ENCODE results near the gene DDI1. TPM values are rescaled to one million over a fixed set of nuclear protein-coding genes. Genes with fewer than 3 reads are reported as not detected.

DDI1 gene
- total and polyA plus RNA-seq, 9 of the 15 experiments (the other 6 are each of a cell fraction or from before 2014, with no cell fraction given): not detected

DNA sequence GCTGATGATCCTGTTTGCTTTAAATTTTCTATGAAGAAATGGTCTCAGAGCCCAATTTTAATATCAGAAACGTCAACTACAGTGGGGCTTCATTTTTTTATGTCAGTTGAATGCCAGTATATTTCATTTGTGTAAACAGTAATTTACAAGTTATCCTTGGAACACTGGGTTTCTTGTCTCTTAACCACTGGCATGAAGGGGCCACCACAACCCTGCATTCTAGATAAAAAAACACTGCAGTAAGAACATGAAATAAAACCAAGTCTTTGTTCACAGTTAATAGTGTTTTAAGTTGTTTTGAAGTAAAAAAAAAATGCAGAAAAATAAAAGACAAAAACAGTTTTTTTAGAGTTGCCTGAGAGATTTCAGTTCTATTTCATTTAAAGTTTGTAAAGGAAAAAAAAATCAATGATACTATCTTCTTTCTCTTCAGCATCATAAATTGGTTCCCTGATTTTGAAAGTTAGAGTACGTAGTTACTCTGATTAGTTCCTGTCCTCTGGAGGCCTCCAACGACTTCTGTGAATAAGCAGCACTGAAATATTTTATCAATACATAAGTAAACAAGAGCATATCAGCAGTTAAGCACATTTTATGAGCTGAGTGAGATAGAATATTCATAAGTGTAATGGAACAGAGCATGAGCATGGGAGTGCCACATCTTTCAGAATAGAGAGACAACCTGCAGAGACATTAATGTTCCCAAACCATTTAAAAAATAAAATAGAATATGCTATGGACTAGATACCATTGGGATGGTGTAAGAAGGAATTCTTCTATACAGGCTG is 7.8 kb upstream of the DDI1 start:
- Histone ChIP-seq H3K4me2 (ENCODE audit: insufficient read depth, low read length) (no peak overlapping the region), H3K4me1 (replicated peaks in 1 of 2; ENCODE audit: control insufficient read depth in 2 of 2, insufficient read depth in 2 of 2, low read length in 2 of 2) (no peaks in the 10 kb centered on the region), H3K79me2 (ENCODE audit: control insufficient read depth, insufficient read depth, low read length) (no peaks in the 10 kb centered on the region), H3K27me3 (ENCODE audit: control insufficient read depth in 2 of 2, insufficient read depth in 2 of 2, low read length in 2 of 2) (no peaks in the 10 kb centered on the region), H3K9me3 (replicated peaks; ENCODE audit: control insufficient read depth, insufficient read depth, low read depth, low read length) (no peaks in the 10 kb centered on the region; the same call in 1 of the 2 replicates), H3K9me1 (ENCODE audit: control insufficient read depth, insufficient read depth, low read length) (no peaks in the 10 kb centered on the region), H3K36me3 (ENCODE audit: control insufficient read depth, insufficient read depth, low read length) (no peaks in the 10 kb centered on the region), H2AFZ (ENCODE audit: low read depth, low read length) (no peak overlapping the region), H3K27ac (ENCODE audit: extremely low read depth, low read depth, low read length) (no peak overlapping the region), H4K20me1 (replicated peaks; ENCODE audit: control insufficient read depth, insufficient read depth, low read length) (no peaks in the 10 kb centered on the region), H3K4me3 (no peak overlapping the region), H3K9ac (ENCODE audit: insufficient read depth in 1 of 2, low read depth in 2 of 2, low read length in 2 of 2) (no peak overlapping the region)
- 0% methylated on average over 3 of the region's 3 CpGs for whole genome bisulfite sequencing (ENCODE audit: insufficient coverage, low coverage, missing lambda C conversion rate)
- no TSS peak for BruUV-seq (replicated peaks)
- TF ChIP-seq ELF4 (CRISPR knock-in tag; IDR thresholded peaks at IDR 0.05) (no peak), PTTG1 (tag; IDR thresholded peaks at IDR 0.05; ENCODE audit: low read depth) (no peak), MCM3 (IDR thresholded peaks at IDR 0.05) (no peak), RBBP5 (IDR thresholded peaks at IDR 0.05; ENCODE audit: borderline replicate concordance, insufficient read depth, low read length, poor library complexity, severe bottlenecking) (no peak)
- CTCF ChIA-PET (ENCODE audit: low intra/inter-chr PET ratio): no interaction called here
- in situ Hi-C loops (cut with MboI) (no loop called here), intact Hi-C loops (cut with micrococcal nuclease) (no loop called here)
- ATAC-seq: no peak
- no peak for FAIRE-seq
- DNase-seq (ENCODE audit: extremely low read depth in 1 of 4, low spot score in 3 of 4): no peak
- POLR2A ChIA-PET: no interaction called here

DNA sequence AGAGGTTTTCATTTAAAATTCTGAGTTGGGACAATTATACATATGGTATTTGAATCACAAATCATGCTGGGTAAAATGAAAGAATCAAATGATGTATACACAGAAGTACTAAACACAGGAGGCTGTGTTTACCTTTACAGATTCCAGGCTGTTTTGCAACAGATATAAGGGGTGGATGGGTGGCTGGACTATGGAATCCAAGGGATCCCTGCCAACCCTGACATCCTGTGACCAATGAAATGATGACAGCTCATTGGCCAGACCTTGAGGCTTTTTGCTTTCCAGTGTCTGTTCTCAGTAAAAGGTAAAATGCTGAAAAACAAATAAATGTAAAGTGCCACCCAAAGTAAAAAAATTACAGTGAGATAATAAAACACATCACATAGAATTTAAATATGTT is 3.3 kb upstream of the DDI1 start:
- Histone ChIP-seq H3K9me3 (replicated peaks; ENCODE audit: control insufficient read depth, insufficient read depth, low read depth, low read length) (no peaks in the 10 kb centered on the region; the same call in 1 of the 2 replicates), H3K79me2 (ENCODE audit: control insufficient read depth, insufficient read depth, low read length) (no peaks in the 10 kb centered on the region), H3K9ac (ENCODE audit: insufficient read depth in 1 of 2, low read depth in 2 of 2, low read length in 2 of 2) (no peak overlapping the region), H2AFZ (ENCODE audit: low read depth, low read length) (no peak overlapping the region), H3K36me3 (ENCODE audit: control insufficient read depth, insufficient read depth, low read length) (no peaks in the 10 kb centered on the region), H3K9me1 (ENCODE audit: control insufficient read depth, insufficient read depth, low read length) (no peaks in the 10 kb centered on the region), H4K20me1 (replicated peaks; ENCODE audit: control insufficient read depth, insufficient read depth, low read length) (no peaks in the 10 kb centered on the region), H3K4me2 (ENCODE audit: insufficient read depth, low read length) (no peak overlapping the region), H3K27ac (ENCODE audit: extremely low read depth, low read depth, low read length) (no peak overlapping the region), H3K4me3 (no peak overlapping the region), H3K4me1 (replicated peaks in 1 of 2; ENCODE audit: control insufficient read depth in 2 of 2, insufficient read depth in 2 of 2, low read length in 2 of 2) (no peaks in the 10 kb centered on the region), H3K27me3 (ENCODE audit: control insufficient read depth in 2 of 2, insufficient read depth in 2 of 2, low read length in 2 of 2) (no peaks in the 10 kb centered on the region)
- no peak for FAIRE-seq
- BruUV-seq (replicated peaks): no TSS peak
- intact Hi-C loops (cut with micrococcal nuclease): no loop called here
- no peak for DNase-seq (ENCODE audit: extremely low read depth in 1 of 4, low spot score in 3 of 4)
- POLR2A ChIA-PET: no interaction called here
- CTCF ChIA-PET (ENCODE audit: low intra/inter-chr PET ratio): no interaction called here
- in situ Hi-C loops (cut with MboI): no loop called here
- no peak for ATAC-seq
- TF ChIP-seq, protein P1, sequence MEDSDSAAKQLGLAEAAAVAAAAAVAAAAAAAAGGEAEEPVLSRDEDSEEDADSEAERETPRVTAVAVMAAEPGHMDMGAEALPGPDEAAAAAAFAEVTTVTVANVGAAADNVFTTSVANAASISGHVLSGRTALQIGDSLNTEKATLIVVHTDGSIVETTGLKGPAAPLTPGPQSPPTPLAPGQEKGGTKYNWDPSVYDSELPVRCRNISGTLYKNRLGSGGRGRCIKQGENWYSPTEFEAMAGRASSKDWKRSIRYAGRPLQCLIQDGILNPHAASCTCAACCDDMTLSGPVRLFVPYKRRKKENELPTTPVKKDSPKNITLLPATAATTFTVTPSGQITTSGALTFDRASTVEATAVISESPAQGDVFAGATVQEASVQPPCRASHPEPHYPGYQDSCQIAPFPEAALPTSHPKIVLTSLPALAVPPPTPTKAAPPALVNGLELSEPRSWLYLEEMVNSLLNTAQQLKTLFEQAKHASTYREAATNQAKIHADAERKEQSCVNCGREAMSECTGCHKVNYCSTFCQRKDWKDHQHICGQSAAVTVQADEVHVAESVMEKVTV (CRISPR knock-in tag; IDR thresholded peaks at IDR 0.05): no peak
- no peak for TF ChIP-seq MAFG (tag; conservative IDR thresholded peaks at IDR 0.05)
- no peak for TF ChIP-seq FOXA3 (CRISPR knock-in tag; conservative IDR thresholded peaks at IDR 0.05 in 1 of 2, IDR thresholded peaks at IDR 0.05 in 1 of 2)
- TF ChIP-seq ZBTB8A (IDR thresholded peaks at IDR 0.05; ENCODE audit: partially characterized antibody): no peak
- TF ChIP-seq EP300 (IDR thresholded peaks at IDR 0.05; ENCODE audit: low read length): no peak
- TF ChIP-seq ETV5 (CRISPR knock-in tag; IDR thresholded peaks at IDR 0.05; ENCODE audit: low read depth): no peak
- no peak for TF ChIP-seq DMBX1 (CRISPR knock-in tag; IDR thresholded peaks at IDR 0.05; ENCODE audit: borderline replicate concordance)
- TF ChIP-seq HDAC6 (IDR thresholded peaks at IDR 0.05; ENCODE audit: low read depth, low read length): no peak
- no peak for TF ChIP-seq PHB2 (IDR thresholded peaks at IDR 0.05; ENCODE audit: low read depth)
- no peak for TF ChIP-seq DACH1 (IDR thresholded peaks at IDR 0.05; ENCODE audit: partially characterized antibody)
- TF ChIP-seq MCM5 (IDR thresholded peaks at IDR 0.05; ENCODE audit: low read depth): no peak
- TF ChIP-seq ZNF324 (CRISPR knock-in tag; IDR thresholded peaks at IDR 0.05): no peak
- no peak for TF ChIP-seq KAT7 (CRISPR knock-in tag; IDR thresholded peaks at IDR 0.05; ENCODE audit: borderline replicate concordance)
